Activated naive CD8-positive, alpha-beta T cell treated with anti-CD3 and anti-CD28 coated beads, Interleukin-2, amount 10 ng/mL, durations not matched to agents 7 days and 5 days (primary cell): ENCODE results near the gene ATP6V0C. TPM values are rescaled to one million over a fixed set of nuclear protein-coding genes. Genes with fewer than 3 reads are reported as not detected.
"Not testable (repeated sequence)": the region's sequence is repeated elsewhere in the genome, so short reads cannot be mapped to it uniquely, and the experiment has no call there.

Experiments used
- ATAC-seq: fragments of 150-1000 bp; cut with Tn5 transposase; one replicate; pipeline ENCODE4 v1.10.0; 2021; ENCODE audit warnings: low read depth, moderate library complexity
- POLR2A ChIA-PET: fragments of 350-600 bp; sonication (Branson Sonifier 250); formaldehyde crosslinking; loops from one replicate; lab custom pipeline; 2021; ENCODE audit warnings: antibody characterized with exemption; lab: Charles Lee
- DNase-seq: peaks from one replicate; pipeline ENCODE4 v3.0.0; 2021
- H3K27ac Mint-ChIP-seq: one replicate; pipeline ENCODE4 v1.8.0; 2022; ENCODE audit warnings: mild to moderate bottlenecking, mixed read lengths
- H3K27me3 Mint-ChIP-seq: one replicate; pipeline ENCODE4 v1.8.0; 2022; ENCODE audit warnings: mild to moderate bottlenecking, moderate library complexity, mixed read lengths
- H3K36me3 Mint-ChIP-seq: one replicate; pipeline ENCODE4 v1.8.0; 2021; ENCODE audit warnings: mild to moderate bottlenecking, mixed read lengths
- H3K4me1 Mint-ChIP-seq: one replicate; pipeline ENCODE4 v1.8.0; 2021; ENCODE audit warnings: mixed read lengths
- H3K4me3 Mint-ChIP-seq: one replicate; pipeline ENCODE4 v1.8.0; 2022; ENCODE audit warnings: mild to moderate bottlenecking, moderate library complexity, mixed read lengths
- H3K9me3 Mint-ChIP-seq: one replicate; pipeline ENCODE4 v1.8.0; 2021; ENCODE audit warnings: mixed read lengths
- total RNA-seq, 2 experiments: library from RNA; stranded (reverse); gene quantifications; one replicate each; pipeline ENCODE4 v1.2.3, GENCODE V29; 2021

The ATP6V0C gene
- total RNA-seq, 2 experiments from 2014 or later, result 117 to 122 TPM

DNA sequence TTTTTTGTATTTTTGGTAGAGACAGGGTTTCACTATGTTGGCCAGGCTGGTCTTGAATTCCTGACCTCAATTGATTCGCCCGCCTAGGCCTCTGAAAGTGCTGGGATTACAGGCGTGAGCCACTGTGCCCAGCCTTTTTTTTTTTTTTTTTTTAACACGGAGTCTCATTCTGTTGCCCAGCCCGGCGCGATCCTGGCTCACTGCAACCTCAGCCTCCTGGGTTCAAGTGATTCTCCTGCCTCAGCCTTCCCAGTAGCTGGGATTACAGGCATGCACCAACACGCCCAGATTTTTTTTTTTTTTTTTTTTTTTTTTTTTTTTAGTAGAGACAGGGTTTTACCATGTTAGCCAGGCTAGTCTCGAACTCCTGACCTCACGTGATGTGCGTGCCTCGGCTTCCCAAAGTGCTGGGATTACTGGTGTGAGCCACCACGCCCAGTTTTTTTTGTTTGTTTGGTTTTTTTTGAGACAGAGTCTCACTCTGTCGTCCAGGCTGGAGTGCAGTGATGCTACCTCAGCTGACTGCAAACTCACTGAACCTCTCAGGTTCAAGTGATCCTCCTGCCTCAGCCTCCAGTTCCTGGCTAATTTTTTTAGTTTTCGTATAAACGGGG lies 19.5 kb downstream of the ATP6V0C start:
- not testable (repeated sequence) for H3K9me3 Mint-ChIP-seq, H3K27me3 Mint-ChIP-seq, ATAC-seq, H3K36me3 Mint-ChIP-seq, DNase-seq
- Mint-ChIP-seq H3K27ac (peak overlapping the region; percentile 100), H3K4me1 (peaks cover 16% of the 10 kb centered on the region), H3K4me3 (peak overlapping the region; percentile 96)
- POLR2A ChIA-PET, result interaction anchor here (0.6 to 3.7 kb wide), 7 partner anchors 14 to 378 kb away, joined by 3 to 69 read pairs (median 4); partner anchors contain the start of genes AMDHD2, ATP6V0C, CCNF and PGP

- Mint-ChIP-seq H3K4me1 (peaks cover 19% of the 10 kb centered on the region), H3K4me3 (peak overlapping the region; percentile 49), H3K36me3 (no peaks in the 10 kb centered on the region), H3K9me3 (no peaks in the 10 kb centered on the region), H3K27ac (peak overlapping the region; percentile 81), H3K27me3 (no peaks in the 10 kb centered on the region)
- DNase-seq (no peak), ATAC-seq (no peak)
- POLR2A ChIA-PET, result interaction anchor here (0.5 to 3.7 kb wide), 2 partner anchors 14 to 96 kb away, joined by 3 to 69 read pairs; partner anchors contain the start of gene AMDHD2
Measured at GRCh38 chr16:2533912-2534311, 20.2 kb downstream of the ATP6V0C start.

DNA sequence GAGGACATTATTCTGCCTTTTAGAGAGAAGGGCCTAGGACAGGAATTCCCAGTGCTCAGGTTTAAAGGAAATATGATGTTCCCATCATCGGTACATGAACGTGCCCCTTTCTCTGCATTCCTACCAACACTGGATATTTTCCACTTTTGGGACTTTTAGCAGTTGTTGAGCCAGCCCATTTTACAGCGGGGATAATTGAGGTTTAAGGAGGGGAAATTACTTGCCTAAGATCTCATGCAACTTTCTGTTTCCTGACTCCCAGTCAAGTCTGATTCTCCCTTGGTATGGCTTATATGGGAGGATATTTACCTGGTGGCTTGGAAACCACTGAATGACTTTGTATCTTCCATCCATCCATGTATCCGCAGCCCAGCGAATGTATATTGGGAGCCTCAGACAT lies 20.6 kb downstream of the ATP6V0C start:
- not testable (repeated sequence) for ATAC-seq, DNase-seq, H3K27ac Mint-ChIP-seq, H3K36me3 Mint-ChIP-seq, H3K9me3 Mint-ChIP-seq, H3K27me3 Mint-ChIP-seq
- Mint-ChIP-seq H3K4me1 (peaks cover 22% of the 10 kb centered on the region), H3K4me3 (peak overlapping the region; percentile 49)
- POLR2A ChIA-PET, result interaction anchor here (0.5 kb wide), 1 partner anchor 96 kb away, joined by 3 read pairs; no protein-coding TSS in a partner anchor

GRCh38 chr16:2535625-2536013 lies 21.9 kb downstream of the ATP6V0C start:
- peaks cover 29% of the 10 kb centered on the region for H3K4me1 Mint-ChIP-seq
- DNase-seq (no peak), ATAC-seq (no peak)
- H3K36me3 Mint-ChIP-seq, result no peaks in the 10 kb centered on the region
- no peak overlapping the region for H3K4me3 Mint-ChIP-seq
- H3K27ac Mint-ChIP-seq, result peak overlapping the region; percentile 16
- no peaks in the 10 kb centered on the region for H3K9me3 Mint-ChIP-seq
- POLR2A ChIA-PET, result interaction anchor here (2.7 kb wide), 1 partner anchor 15 kb away, joined by 16 read pairs; the partner anchor contains the start of gene AMDHD2
- no peaks in the 10 kb centered on the region for H3K27me3 Mint-ChIP-seq

- Mint-ChIP-seq H3K27me3 (no peaks in the 10 kb centered on the region), H3K4me1 (peaks cover 30% of the 10 kb centered on the region), H3K4me3 (peak within 1 kb of the TSS; percentile 86), H3K27ac (peak within 1 kb of the TSS; percentile 86), H3K36me3 (no peaks in the 10 kb centered on the region), H3K9me3 (no peaks in the 10 kb centered on the region)
- DNase-seq, result peak; percentile 96
- peak; percentile 90 for ATAC-seq
- POLR2A ChIA-PET, result interaction anchor here (0.7 to 2.7 kb wide), 7 partner anchors 17 to 383 kb away, joined by 3 to 16 read pairs (median 4); partner anchors contain the start of genes AMDHD2, ATP6V0C and TRAF7
Measured at GRCh38 chr16:2537451-2538379, 24.0 kb downstream of the ATP6V0C start, which contains the start of gene PDPK1. Gene PDPK1 (plus strand): TSS chr16:2538021. CDS start chr16:2538113, 92 bp downstream.

DNA sequence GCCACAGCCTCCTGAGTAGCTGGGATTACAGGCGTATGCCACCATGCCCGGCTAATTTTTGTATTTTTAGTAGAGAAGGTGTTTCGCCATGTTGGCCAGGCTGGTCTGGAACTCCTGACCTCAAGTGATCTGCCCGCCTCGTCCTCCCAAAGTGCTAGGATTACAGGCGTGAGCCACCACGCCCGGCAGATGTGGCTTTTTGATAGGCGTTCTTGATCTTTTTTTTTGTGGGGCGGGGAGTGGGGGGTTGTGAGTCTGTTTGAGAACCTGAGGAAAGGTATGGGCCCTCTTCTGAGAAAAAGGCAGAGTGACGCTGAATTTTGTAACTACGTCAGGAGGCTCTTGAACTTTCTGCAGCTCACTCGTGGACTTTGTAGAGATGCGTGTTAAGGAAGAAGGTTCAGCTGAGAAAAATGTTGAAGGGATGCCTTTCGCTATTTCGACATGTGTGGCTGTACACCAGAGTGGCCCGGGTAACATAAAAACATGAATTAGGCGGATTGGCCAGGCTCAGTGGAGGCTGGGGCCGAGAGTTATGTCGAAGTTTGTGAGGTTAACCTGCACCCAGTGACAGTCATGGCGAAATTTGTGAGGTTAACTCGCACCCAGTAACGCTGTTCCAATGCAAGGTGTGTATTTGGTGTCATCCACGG lies 25.6 kb downstream of the ATP6V0C start:
- H3K36me3 Mint-ChIP-seq, ATAC-seq, DNase-seq, H3K27me3 Mint-ChIP-seq, H3K9me3 Mint-ChIP-seq: not testable (repeated sequence)
- POLR2A ChIA-PET, result interaction anchor here (0.7 kb wide), 2 partner anchors 19 to 20 kb away, joined by 6 to 7 read pairs; no protein-coding TSS in a partner anchor
- Mint-ChIP-seq H3K4me1 (peaks cover 29% of the 10 kb centered on the region), H3K4me3 (peak overlapping the region; percentile 84), H3K27ac (peak overlapping the region; percentile 11)

- Mint-ChIP-seq H3K4me3 (peak overlapping the region; percentile 84), H3K4me1 (peaks cover 29% of the 10 kb centered on the region)
- POLR2A ChIA-PET, H3K9me3 Mint-ChIP-seq, DNase-seq, H3K27me3 Mint-ChIP-seq, H3K27ac Mint-ChIP-seq, ATAC-seq, H3K36me3 Mint-ChIP-seq: not testable (repeated sequence)
Measured at GRCh38 chr16:2539845-2540458, 26.2 kb downstream of the ATP6V0C start.

DNA sequence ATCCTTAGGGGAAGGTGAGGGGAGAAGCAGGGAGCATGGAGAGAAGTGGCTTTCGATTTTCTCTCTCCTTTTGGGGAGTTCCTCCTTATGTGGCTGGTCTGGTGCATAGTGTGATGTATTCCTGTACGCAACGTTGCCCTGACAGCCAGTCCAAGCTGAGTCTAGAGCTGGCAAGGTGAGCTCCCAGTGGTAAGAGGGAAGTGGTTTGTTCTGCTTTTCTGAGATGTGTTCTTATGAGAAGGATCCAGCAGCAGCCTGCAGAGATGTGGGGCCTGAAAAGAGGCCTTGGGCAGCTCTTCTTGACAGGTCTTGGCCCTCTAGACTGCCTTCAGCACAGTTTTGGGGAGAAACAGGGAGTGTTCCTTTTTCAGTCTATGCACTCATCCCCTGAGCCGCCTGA lies 27.2 kb downstream of the ATP6V0C start:
- H3K36me3 Mint-ChIP-seq, POLR2A ChIA-PET, DNase-seq, H3K9me3 Mint-ChIP-seq, ATAC-seq, H3K27me3 Mint-ChIP-seq: not testable (repeated sequence)
- peaks cover 29% of the 10 kb centered on the region for H3K4me1 Mint-ChIP-seq
- H3K27ac Mint-ChIP-seq, result peak overlapping the region; percentile 42
- H3K4me3 Mint-ChIP-seq, result peak overlapping the region; percentile 34

DNA sequence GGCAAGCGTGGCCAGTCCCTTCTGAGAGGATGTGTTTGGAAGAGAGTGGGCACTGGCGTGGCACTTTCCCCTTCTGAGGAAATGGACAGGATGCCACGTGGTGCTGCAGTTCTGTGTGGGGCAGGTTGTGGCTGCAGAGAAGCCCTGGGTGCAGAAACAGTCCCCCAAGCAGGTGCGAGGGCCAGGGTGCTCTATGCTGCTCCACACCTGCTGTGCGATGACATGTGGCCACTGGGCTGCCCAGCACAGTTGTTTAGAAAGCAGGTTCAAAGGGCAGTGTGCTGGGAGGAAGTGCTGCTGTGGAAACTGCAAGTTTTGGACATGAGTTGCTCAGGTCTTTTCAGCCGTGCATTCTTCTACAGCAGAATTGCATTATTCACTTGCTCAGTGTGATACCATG lies 27.7 kb downstream of the ATP6V0C start:
- H3K27me3 Mint-ChIP-seq, ATAC-seq, H3K4me3 Mint-ChIP-seq, H3K9me3 Mint-ChIP-seq, DNase-seq, H3K36me3 Mint-ChIP-seq, POLR2A ChIA-PET: not testable (repeated sequence)
- Mint-ChIP-seq H3K27ac (peak overlapping the region; percentile 42), H3K4me1 (peaks cover 28% of the 10 kb centered on the region)

GRCh38 chr16:2543771-2544170 lies 30.0 kb downstream of the ATP6V0C start:
- H3K27me3 Mint-ChIP-seq, POLR2A ChIA-PET, ATAC-seq, H3K4me3 Mint-ChIP-seq, H3K36me3 Mint-ChIP-seq, H3K9me3 Mint-ChIP-seq, DNase-seq, H3K27ac Mint-ChIP-seq: not testable (repeated sequence)
- peaks cover 20% of the 10 kb centered on the region for H3K4me1 Mint-ChIP-seq

DNA sequence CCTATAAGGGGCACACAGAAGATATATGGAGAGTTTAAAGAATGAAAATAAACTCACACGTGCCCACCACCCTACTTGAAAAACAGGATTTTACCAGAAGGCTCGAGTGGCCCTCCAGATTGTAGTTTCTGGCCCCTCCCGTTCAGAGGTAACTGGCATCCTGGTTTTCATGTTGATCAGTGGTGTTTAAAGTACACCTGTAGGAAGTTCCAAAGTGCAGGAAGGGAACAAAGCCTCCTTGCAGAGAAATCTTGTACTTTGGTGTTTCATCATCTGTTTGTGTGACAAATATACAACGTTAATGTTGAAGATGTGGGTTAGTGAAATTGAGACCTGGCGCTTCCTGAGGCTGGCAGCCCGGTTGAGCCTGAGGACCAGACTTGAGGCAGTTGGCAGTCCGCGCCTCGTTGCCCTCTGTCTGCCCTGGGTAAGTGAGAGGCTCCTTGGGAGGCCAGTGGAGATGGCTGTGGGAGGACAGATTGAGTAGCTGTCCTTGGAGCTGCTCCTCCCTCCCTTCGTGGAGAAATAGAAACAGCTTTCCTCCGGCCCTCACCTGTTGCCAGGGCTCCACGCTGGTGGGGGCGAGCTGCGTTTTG lies 36.6 kb downstream of the ATP6V0C start:
- H3K4me3 Mint-ChIP-seq, H3K27me3 Mint-ChIP-seq, ATAC-seq, H3K9me3 Mint-ChIP-seq, H3K27ac Mint-ChIP-seq, H3K36me3 Mint-ChIP-seq, H3K4me1 Mint-ChIP-seq, DNase-seq, POLR2A ChIA-PET: not testable (repeated sequence)

- not testable (repeated sequence) for H3K9me3 Mint-ChIP-seq, H3K4me1 Mint-ChIP-seq, H3K4me3 Mint-ChIP-seq, H3K36me3 Mint-ChIP-seq, H3K27me3 Mint-ChIP-seq, H3K27ac Mint-ChIP-seq, ATAC-seq, DNase-seq
- POLR2A ChIA-PET, result interaction anchor here (0.7 kb wide), 1 partner anchor 365 kb away, joined by 3 read pairs; no protein-coding TSS in a partner anchor
Measured at GRCh38 chr16:2551420-2551889, 37.7 kb downstream of the ATP6V0C start.
